IMR-90 (cell line): ENCODE data around the gene TRIM47.

Experiments
- BHLHE40 ChIP-seq: fragments of 150-350 bp; IDR thresholded peaks from 2 replicates; pipeline ENCODE4 v1.6.1; 2016; ENCODE audit warnings: mild to moderate bottlenecking, low read depth, low read length
- CEBPB ChIP-seq: IDR thresholded peaks from 2 replicates; pipeline ENCODE4 v1.6.1; 2012; ENCODE audit warnings: low read depth, low read length, improper control_type of control experiment
- CHD1 ChIP-seq: IDR thresholded peaks from 2 replicates; pipeline ENCODE4 v1.6.1; 2012; ENCODE audit warnings: low read depth, low read length, improper control_type of control experiment
- MAFK ChIP-seq: IDR thresholded peaks from 2 replicates; pipeline ENCODE4 v1.6.1; 2012; ENCODE audit warnings: low read depth, low read length, improper control_type of control experiment
- MAZ ChIP-seq: IDR thresholded peaks from 2 replicates; pipeline ENCODE4 v1.6.1; 2012; ENCODE audit warnings: low read depth, mild to moderate bottlenecking, low read length, improper control_type of control experiment, moderate library complexity, borderline replicate concordance
- MXI1 ChIP-seq: IDR thresholded peaks from 2 replicates; pipeline ENCODE4 v1.6.1; 2012; ENCODE audit warnings: low read depth, mild to moderate bottlenecking, low read length, moderate library complexity, borderline replicate concordance
- NFE2L2 ChIP-seq: fragments of 150-350 bp; IDR thresholded peaks from 2 replicates; pipeline ENCODE4 v1.6.1; 2016; ENCODE audit warnings: low read depth, mild to moderate bottlenecking, low read length
- POLR2A ChIP-seq: IDR thresholded peaks from 2 replicates; pipeline ENCODE4 v1.6.1; 2012; ENCODE audit warnings: mild to moderate bottlenecking, low read depth, low read length
- RAD21 ChIP-seq: IDR thresholded peaks from 2 replicates; pipeline ENCODE4 v1.6.1; 2012; ENCODE audit warnings: low read length, improper control_type of control experiment
- RCOR1 ChIP-seq: IDR thresholded peaks from 2 replicates; pipeline ENCODE4 v1.6.1; 2012; ENCODE audit warnings: mild to moderate bottlenecking, low read length, improper control_type of control experiment; ENCODE audit not compliant: insufficient replicate concordance
- RFX5 ChIP-seq: IDR thresholded peaks from 2 replicates; pipeline ENCODE4 v1.8.0; 2012; ENCODE audit warnings: low read depth, mild to moderate bottlenecking, low read length, moderate library complexity
- SMC3 ChIP-seq: fragments of 150-350 bp; IDR thresholded peaks from 2 replicates; pipeline ENCODE4 v1.6.1; 2016; ENCODE audit warnings: low read depth, mild to moderate bottlenecking, antibody characterized with exemption, low read length, moderate library complexity
- TF ChIP-seq, protein P1 (sequence below): conservative IDR thresholded peaks from 2 replicates; pipeline ENCODE4 v1.5.1; 2012; ENCODE audit warnings: mild to moderate bottlenecking, low read depth, low read length, improper control_type of control experiment
- TF ChIP-seq, protein P2 (sequence below): fragments of 150-350 bp; IDR thresholded peaks from 2 replicates; pipeline ENCODE4 v1.6.1; 2017; ENCODE audit warnings: mild to moderate bottlenecking, antibody characterized with exemption, low read length, low read depth

DNA sequence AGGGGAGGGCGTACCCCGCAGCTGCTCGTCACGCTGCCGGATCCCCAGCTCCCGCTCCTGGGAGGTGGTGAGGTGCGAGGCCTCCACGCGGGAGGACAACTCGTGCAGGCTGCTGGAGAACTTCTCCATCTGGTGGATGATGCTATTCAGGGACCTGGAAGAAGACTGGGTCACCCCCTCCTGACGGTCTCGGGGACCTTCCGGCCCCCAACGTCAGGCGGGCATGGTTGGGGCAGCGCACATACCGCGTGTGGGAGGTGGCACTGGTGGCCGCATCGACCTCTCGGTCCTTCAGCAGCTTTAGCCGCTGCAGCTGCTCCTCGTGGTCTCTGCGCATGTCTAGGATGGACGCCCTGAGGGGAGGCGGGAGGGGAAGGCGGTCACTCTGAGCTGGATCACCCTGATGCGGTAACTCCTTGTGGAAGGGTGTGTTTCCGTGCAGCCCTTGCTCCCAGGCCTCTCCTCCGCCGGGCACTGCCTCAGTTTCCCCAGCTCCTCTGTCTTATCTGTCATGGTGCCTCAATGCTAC is 39.6 kb upstream of the TRIM47 start:
- TF ChIP-seq, protein P1, sequence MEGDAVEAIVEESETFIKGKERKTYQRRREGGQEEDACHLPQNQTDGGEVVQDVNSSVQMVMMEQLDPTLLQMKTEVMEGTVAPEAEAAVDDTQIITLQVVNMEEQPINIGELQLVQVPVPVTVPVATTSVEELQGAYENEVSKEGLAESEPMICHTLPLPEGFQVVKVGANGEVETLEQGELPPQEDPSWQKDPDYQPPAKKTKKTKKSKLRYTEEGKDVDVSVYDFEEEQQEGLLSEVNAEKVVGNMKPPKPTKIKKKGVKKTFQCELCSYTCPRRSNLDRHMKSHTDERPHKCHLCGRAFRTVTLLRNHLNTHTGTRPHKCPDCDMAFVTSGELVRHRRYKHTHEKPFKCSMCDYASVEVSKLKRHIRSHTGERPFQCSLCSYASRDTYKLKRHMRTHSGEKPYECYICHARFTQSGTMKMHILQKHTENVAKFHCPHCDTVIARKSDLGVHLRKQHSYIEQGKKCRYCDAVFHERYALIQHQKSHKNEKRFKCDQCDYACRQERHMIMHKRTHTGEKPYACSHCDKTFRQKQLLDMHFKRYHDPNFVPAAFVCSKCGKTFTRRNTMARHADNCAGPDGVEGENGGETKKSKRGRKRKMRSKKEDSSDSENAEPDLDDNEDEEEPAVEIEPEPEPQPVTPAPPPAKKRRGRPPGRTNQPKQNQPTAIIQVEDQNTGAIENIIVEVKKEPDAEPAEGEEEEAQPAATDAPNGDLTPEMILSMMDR, result no peak
- TF ChIP-seq MXI1, result no peak
- TF ChIP-seq, protein P2, sequence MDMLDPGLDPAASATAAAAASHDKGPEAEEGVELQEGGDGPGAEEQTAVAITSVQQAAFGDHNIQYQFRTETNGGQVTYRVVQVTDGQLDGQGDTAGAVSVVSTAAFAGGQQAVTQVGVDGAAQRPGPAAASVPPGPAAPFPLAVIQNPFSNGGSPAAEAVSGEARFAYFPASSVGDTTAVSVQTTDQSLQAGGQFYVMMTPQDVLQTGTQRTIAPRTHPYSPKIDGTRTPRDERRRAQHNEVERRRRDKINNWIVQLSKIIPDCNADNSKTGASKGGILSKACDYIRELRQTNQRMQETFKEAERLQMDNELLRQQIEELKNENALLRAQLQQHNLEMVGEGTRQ, result no peak
- no peak for TF ChIP-seq RAD21
- TF ChIP-seq POLR2A, result no peak
- no peak for TF ChIP-seq SMC3
- no peak for TF ChIP-seq BHLHE40
- no peak for TF ChIP-seq CEBPB
- TF ChIP-seq NFE2L2, result no peak
- TF ChIP-seq MAFK, result no peak
- TF ChIP-seq RFX5, result no peak
- no peak for TF ChIP-seq CHD1
- TF ChIP-seq RCOR1, result no peak
- no peak for TF ChIP-seq MAZ
